K562 (cell line): ENCODE data around the gene SPAG4. TPM values are rescaled to one million over a fixed set of nuclear protein-coding genes. Genes with fewer than 3 reads are reported as not detected.

ENCODE experiments used
- BCOR ChIP-seq: fragments of 450-650 bp; IDR thresholded peaks from 2 replicates; pipeline ENCODE4 v1.6.1; 2016
- BMI1 ChIP-seq: fragments of 150-350 bp; IDR thresholded peaks from 2 replicates; pipeline ENCODE4 v1.6.1; 2014; ENCODE audit warnings: low read length
- CREB5 ChIP-seq: fragments of 250-450 bp; sonication (Bioruptor Pico); IDR thresholded peaks from 2 replicates; pipeline ENCODE4 v1.5.0; 2020; ENCODE audit warnings: mild to moderate bottlenecking
- ETV1 ChIP-seq: fragments of 450-650 bp; conservative IDR thresholded peaks from 2 replicates; pipeline ENCODE4 v1.6.1; 2016; ENCODE audit warnings: missing genetic modification characterization, control low read depth, low read depth, missing compliant biosample characterization
- ETV5 ChIP-seq: sonication (generic); formaldehyde crosslinking; IDR thresholded peaks from 2 replicates; pipeline ENCODE4 v1.4.0; 2020; ENCODE audit warnings: low read depth, mild to moderate bottlenecking, missing genetic modification reagents
- FOXM1 ChIP-seq, 2 experiments: fragments of 450-650 bp in 1 of 2; sonication (generic) in 1 of 2; formaldehyde crosslinking in 1 of 2; IDR thresholded peaks; 2 replicates each; pipeline versions ENCODE4 v1.6.1 to v1.9.0; 2017 to 2022; ENCODE audit warnings: low read depth in 2 of 2, mild to moderate bottlenecking in 2 of 2, missing genetic modification reagents in 1 of 2, moderate library complexity in 1 of 2
- KDM2B ChIP-seq: fragments of 250-450 bp; sonication (Bioruptor Pico); IDR thresholded peaks from 2 replicates; pipeline ENCODE4 v1.8.0; 2021; ENCODE audit warnings: mild to moderate bottlenecking, moderate library complexity
- L3MBTL2 ChIP-seq: fragments of 450-650 bp; IDR thresholded peaks from 2 replicates; pipeline ENCODE4 v1.6.1; 2016; ENCODE audit warnings: mild to moderate bottlenecking, moderate library complexity
- MED1 ChIP-seq: sonication (generic); formaldehyde crosslinking; IDR thresholded peaks from 2 replicates; pipeline ENCODE4 v1.8.1; 2023; ENCODE audit warnings: missing genetic modification reagents, borderline replicate concordance
- SMAD1 ChIP-seq: fragments of 150-350 bp; IDR thresholded peaks from 2 replicates; pipeline ENCODE4 v1.6.1; 2014; ENCODE audit warnings: low read length, low read depth; ENCODE audit not compliant: partially characterized antibody
- SMARCC2 ChIP-seq: fragments of 450-650 bp; IDR thresholded peaks from 2 replicates; pipeline ENCODE4 v1.6.1; 2017; ENCODE audit warnings: antibody characterized with exemption, moderate library complexity, mild to moderate bottlenecking, low read depth
- SMC3 ChIP-seq: conservative IDR thresholded peaks from 2 replicates; pipeline ENCODE4 v1.6.1; 2011; ENCODE audit warnings: low read depth, low read length, improper control_type of control experiment; ENCODE audit not compliant: insufficient read depth
- SNRNP70 ChIP-seq: fragments of 200-400 bp; formaldehyde crosslinking; optimal IDR thresholded peaks from 2 replicates; pipeline ENCODE3; 2017; ENCODE audit warnings: low read depth, low read length
- ZNF224 ChIP-seq: sonication (generic); formaldehyde crosslinking; IDR thresholded peaks from 2 replicates; pipeline ENCODE4 v1.8.0; 2022; ENCODE audit warnings: mild to moderate bottlenecking, missing genetic modification reagents
- ZNF253 ChIP-seq: fragments of 250-450 bp; sonication (Bioruptor Pico); conservative IDR thresholded peaks from 2 replicates; pipeline ENCODE4 v1.6.1; 2021; ENCODE audit warnings: mild to moderate bottlenecking
- ZNF3 ChIP-seq: fragments of 250-450 bp; sonication (Bioruptor Pico); IDR thresholded peaks from 2 replicates; pipeline ENCODE4 v1.5.0; 2021; ENCODE audit warnings: mild to moderate bottlenecking, moderate library complexity
- ZNF444 ChIP-seq: fragments of 250-450 bp; sonication (Bioruptor Pico); IDR thresholded peaks from 2 replicates; pipeline ENCODE4 v1.4.0; 2020; ENCODE audit warnings: mild to moderate bottlenecking, moderate library complexity
- ZNF696 ChIP-seq: fragments of 250-450 bp; sonication (Bioruptor Pico); conservative IDR thresholded peaks from 2 replicates; pipeline ENCODE4 v1.4.0; 2020; ENCODE audit warnings: mild to moderate bottlenecking, moderate library complexity
- ZNF780A ChIP-seq: fragments of 250-450 bp; sonication (Bioruptor Pico); IDR thresholded peaks from 2 replicates; pipeline ENCODE4 v1.5.0; 2021; ENCODE audit warnings: mild to moderate bottlenecking
- polyA plus RNA-seq, 8 experiments: library from polyadenylated mRNA; depleted of rRNA in 4 of 8; stranded (reverse) in 5 of 8; unstranded in 3 of 8; fragments of >200 nt; fragmentation: Nextera tagmentation in 2 of 8; fragmentation: Illumina TruSeq in 1 of 8; extraction: Ambion mirVana in 2 of 8; extraction: Trizol in 1 of 8; gene quantifications; 2 replicates each; pipeline versions ENCODE4 v1.2.1 to v1.2.3, GENCODE V29; 2011 to 2014; ENCODE audit warnings: inconsistent platforms in 1 of 8, missing spikeins in 1 of 8
- total RNA-seq, 7 experiments: library from RNA; depleted of rRNA in 6 of 7; stranded (reverse); fragments of >200 nt in 6 of 7; fragmentation: Illumina TruSeq in 2 of 7; extraction: Trizol in 2 of 7; gene quantifications; 2 replicates each; pipeline versions ENCODE4 v1.2.1 to v1.2.3, GENCODE V29; 2011 to 2021; ENCODE audit warnings: low replicate concordance in 1 of 7
- TF ChIP-seq, protein P1 (sequence below): fragments of 200-400 bp; formaldehyde crosslinking; IDR thresholded peaks from 2 replicates; pipeline ENCODE4 v1.6.1; 2017; ENCODE audit warnings: mild to moderate bottlenecking, low read depth, low read length, moderate library complexity
- TF ChIP-seq, protein P2 (sequence below), 2 experiments: fragments of 150-350 bp in 1 of 2; IDR thresholded peaks; 2 replicates each; pipeline ENCODE4 v1.6.1; 2012 to 2016; ENCODE audit warnings: low read depth in 2 of 2, low read length in 2 of 2, mild to moderate bottlenecking in 1 of 2, moderate library complexity in 1 of 2

Gene SPAG4
- total and polyA plus RNA-seq, 9 of the 15 experiments (the other 6 are each of a cell fraction or from before 2014, with no cell fraction given): 1.6 to 11.4 (median 4.6) TPM

DNA sequence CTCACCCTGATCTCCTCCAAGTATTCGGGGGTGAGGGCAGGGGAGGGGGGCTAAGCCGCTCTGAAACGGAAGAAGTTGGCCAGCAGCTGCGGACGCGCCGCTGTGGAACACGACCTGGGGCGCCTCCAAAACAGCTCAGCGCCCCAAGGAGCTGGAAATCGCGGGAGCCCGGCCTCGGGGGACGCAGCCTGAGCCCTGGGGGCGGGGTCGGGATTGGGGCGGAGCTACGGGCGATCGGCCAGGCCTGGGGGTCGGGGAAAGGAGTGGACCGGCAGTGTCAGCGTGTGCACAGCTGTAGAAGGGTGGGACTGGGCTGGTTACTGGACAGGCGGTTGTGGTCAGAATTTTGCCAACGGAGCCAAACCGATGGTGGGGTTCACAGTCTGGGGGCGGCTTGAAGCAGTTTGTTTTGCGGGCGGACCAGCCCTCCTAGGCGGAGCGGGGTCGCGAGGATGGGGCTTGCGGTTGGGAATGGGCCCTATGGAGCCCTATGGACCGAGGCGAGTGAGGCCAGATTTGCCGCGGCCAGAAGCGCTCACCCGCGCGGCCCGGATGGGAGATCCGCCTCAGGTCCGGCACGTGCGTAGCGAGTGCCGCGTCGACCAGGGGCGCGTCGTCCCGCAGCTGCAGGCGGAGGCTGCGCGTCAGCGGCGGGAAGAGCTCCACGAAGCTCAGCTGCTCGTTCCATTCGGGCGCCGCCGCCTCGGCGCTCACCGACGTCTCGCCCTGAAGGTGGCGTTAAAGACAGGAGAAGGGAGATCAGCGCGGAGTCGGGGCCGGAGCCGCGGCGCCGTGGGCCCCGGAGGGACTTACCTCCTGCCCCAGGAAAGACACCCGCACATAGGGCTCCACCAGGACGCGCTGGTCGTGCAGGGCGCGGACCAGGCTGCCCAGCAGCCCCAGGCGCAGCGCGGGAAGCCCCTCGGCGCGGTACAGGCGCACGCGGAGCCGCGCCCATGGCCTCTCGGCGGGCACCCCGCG lies 14.3 kb upstream of the SPAG4 start (continued):
- no peak for TF ChIP-seq FOXM1 (IDR thresholded peaks at IDR 0.05; ENCODE audit: low read depth)
- TF ChIP-seq FOXM1 (CRISPR knock-in tag; IDR thresholded peaks at IDR 0.05; ENCODE audit: low read depth): peak; percentile 92
- no peak for TF ChIP-seq CREB5 (CRISPR knock-in tag)
- no peak for TF ChIP-seq ZNF444 (CRISPR knock-in tag)
- TF ChIP-seq ZNF3: no peak
- TF ChIP-seq SNRNP70: no peak
- peak; percentile 63; the same call in 1 of the 2 replicates for TF ChIP-seq ETV5 (CRISPR knock-in tag)
- peak; percentile 94 for TF ChIP-seq ZNF224 (CRISPR knock-in tag)
- TF ChIP-seq L3MBTL2: peak; percentile 100
- no peak; the same call in 1 of the 2 replicates for TF ChIP-seq MED1
- no peak for TF ChIP-seq ZNF696 (CRISPR knock-in tag)
- TF ChIP-seq ZNF253 (CRISPR knock-in tag): no peak
- no peak for TF ChIP-seq ZNF780A (CRISPR knock-in tag)
- TF ChIP-seq, protein P1, sequence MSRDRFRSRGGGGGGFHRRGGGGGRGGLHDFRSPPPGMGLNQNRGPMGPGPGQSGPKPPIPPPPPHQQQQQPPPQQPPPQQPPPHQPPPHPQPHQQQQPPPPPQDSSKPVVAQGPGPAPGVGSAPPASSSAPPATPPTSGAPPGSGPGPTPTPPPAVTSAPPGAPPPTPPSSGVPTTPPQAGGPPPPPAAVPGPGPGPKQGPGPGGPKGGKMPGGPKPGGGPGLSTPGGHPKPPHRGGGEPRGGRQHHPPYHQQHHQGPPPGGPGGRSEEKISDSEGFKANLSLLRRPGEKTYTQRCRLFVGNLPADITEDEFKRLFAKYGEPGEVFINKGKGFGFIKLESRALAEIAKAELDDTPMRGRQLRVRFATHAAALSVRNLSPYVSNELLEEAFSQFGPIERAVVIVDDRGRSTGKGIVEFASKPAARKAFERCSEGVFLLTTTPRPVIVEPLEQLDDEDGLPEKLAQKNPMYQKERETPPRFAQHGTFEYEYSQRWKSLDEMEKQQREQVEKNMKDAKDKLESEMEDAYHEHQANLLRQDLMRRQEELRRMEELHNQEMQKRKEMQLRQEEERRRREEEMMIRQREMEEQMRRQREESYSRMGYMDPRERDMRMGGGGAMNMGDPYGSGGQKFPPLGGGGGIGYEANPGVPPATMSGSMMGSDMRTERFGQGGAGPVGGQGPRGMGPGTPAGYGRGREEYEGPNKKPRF: no peak
- TF ChIP-seq KDM2B: peak; percentile 80; the same call in 1 of the 2 replicates
- TF ChIP-seq SMC3: no peak
- no peak for TF ChIP-seq SMAD1
- TF ChIP-seq BCOR: peak; percentile 65
- TF ChIP-seq ETV1 (tag): no peak
- TF ChIP-seq, protein P2, sequence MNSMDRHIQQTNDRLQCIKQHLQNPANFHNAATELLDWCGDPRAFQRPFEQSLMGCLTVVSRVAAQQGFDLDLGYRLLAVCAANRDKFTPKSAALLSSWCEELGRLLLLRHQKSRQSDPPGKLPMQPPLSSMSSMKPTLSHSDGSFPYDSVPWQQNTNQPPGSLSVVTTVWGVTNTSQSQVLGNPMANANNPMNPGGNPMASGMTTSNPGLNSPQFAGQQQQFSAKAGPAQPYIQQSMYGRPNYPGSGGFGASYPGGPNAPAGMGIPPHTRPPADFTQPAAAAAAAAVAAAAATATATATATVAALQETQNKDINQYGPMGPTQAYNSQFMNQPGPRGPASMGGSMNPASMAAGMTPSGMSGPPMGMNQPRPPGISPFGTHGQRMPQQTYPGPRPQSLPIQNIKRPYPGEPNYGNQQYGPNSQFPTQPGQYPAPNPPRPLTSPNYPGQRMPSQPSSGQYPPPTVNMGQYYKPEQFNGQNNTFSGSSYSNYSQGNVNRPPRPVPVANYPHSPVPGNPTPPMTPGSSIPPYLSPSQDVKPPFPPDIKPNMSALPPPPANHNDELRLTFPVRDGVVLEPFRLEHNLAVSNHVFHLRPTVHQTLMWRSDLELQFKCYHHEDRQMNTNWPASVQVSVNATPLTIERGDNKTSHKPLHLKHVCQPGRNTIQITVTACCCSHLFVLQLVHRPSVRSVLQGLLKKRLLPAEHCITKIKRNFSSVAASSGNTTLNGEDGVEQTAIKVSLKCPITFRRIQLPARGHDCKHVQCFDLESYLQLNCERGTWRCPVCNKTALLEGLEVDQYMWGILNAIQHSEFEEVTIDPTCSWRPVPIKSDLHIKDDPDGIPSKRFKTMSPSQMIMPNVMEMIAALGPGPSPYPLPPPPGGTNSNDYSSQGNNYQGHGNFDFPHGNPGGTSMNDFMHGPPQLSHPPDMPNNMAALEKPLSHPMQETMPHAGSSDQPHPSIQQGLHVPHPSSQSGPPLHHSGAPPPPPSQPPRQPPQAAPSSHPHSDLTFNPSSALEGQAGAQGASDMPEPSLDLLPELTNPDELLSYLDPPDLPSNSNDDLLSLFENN (IDR thresholded peaks at IDR 0.05; ENCODE audit: low read depth in 2 of 2, low read length in 2 of 2): no peak
- TF ChIP-seq SMARCC2: no peak
- TF ChIP-seq BMI1: no peak
